ENCODE results near the gene B3GALT2. TPM values are rescaled to one million over a fixed set of nuclear protein-coding genes. Genes with fewer than 3 reads are reported as not detected.
"Not testable (repeated sequence)": the region's sequence is repeated elsewhere in the genome, so short reads cannot be mapped to it uniquely, and the experiment has no call there.

Gene B3GALT2
- polyA plus RNA-seq, 1 donor: 4.9 TPM

DNA sequence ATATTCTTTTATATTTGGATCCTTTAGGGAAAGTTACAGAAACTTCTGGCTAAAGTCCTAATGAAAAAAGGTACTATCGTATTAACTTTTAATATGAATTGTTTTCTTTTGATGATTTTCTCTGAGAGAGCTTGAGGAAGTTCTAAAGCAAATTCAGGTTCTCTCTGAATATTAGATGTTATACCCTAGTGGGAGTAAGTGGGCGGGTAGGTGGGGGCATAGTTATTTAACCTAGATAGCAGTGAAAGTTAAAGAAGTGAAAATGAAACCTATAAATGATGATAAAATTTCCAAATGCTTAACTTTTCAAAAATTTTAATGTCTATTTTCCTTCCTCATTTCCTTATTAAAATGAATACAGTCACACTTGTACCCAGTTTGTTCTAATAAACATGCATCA, 26.2 kb upstream of the B3GALT2 start:
- H3K4me1 ChIP-seq (ENCODE audit: control insufficient read depth, insufficient read depth, low read length): peaks cover 7% of the 10 kb centered on the region
- no CpG with 5 or more reads among the region's 2 CpGs for WGBS (ENCODE audit: insufficient coverage, low lambda C conversion rate)
- peaks cover 5% of the 10 kb centered on the region for H3K9me3 ChIP-seq (ENCODE audit: control insufficient read depth, low read depth, low read length)
- peaks cover 31% of the 10 kb centered on the region for H3K36me3 ChIP-seq (ENCODE audit: control insufficient read depth, insufficient read depth, low read length)
- no peak for DNase-seq
- peak overlapping the region; percentile 81 for H3K27ac ChIP-seq (ENCODE audit: low read length)
- no peaks in the 10 kb centered on the region for H3K27me3 ChIP-seq (ENCODE audit: control insufficient read depth, insufficient read depth, low read length)
- no peak overlapping the region for H3K4me3 ChIP-seq (ENCODE audit: low read length)

GRCh38 chr1:193211539-193211938, 25.1 kb upstream of the B3GALT2 start:
- Histone ChIP-seq H3K9me3 (ENCODE audit: control insufficient read depth, low read depth, low read length) (peaks cover 11% of the 10 kb centered on the region), H3K27ac (ENCODE audit: low read length) (peak overlapping the region; percentile 81)

DNA sequence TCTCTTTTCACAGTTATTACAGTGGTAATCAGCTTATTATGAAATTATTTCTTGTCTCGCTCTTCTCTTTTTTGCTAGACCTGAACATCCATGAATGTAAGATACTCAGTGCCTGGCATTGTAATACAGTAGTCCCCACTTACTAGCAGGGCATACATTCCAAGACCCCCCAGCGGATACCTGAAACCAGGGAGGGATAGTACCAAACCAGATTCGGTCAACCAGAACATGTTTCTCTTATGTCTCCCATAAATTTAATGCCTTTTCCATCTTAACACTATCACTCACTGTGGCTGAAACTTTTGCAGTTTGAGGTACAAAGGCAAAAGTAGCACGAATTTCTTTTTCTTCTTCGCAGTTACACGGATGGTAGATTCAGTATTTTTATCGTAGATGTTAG, 24.6 kb upstream of the B3GALT2 start:
- no peak for DNase-seq
- H3K27me3 ChIP-seq (ENCODE audit: control insufficient read depth, insufficient read depth, low read length): no peaks in the 10 kb centered on the region
- peak overlapping the region; percentile 81 for H3K27ac ChIP-seq (ENCODE audit: low read length)
- peaks cover 7% of the 10 kb centered on the region for H3K4me1 ChIP-seq (ENCODE audit: control insufficient read depth, insufficient read depth, low read length)
- peaks cover 22% of the 10 kb centered on the region for H3K36me3 ChIP-seq (ENCODE audit: control insufficient read depth, insufficient read depth, low read length)
- no peak overlapping the region for H3K4me3 ChIP-seq (ENCODE audit: low read length)
- peaks cover 12% of the 10 kb centered on the region for H3K9me3 ChIP-seq (ENCODE audit: control insufficient read depth, low read depth, low read length)
- WGBS (ENCODE audit: insufficient coverage, low lambda C conversion rate): 97% methylated on average over 4 of the region's 7 CpGs

More at GRCh38 chr1:193211539-193211938, 25.1 kb upstream of the B3GALT2 start:
- H3K4me3 ChIP-seq (ENCODE audit: low read length): no peak overlapping the region
- WGBS (ENCODE audit: insufficient coverage, low lambda C conversion rate): no CpG with 5 or more reads among the region's 1 CpG
- peaks cover 20% of the 10 kb centered on the region for H3K36me3 ChIP-seq (ENCODE audit: control insufficient read depth, insufficient read depth, low read length)
- DNase-seq: peak; percentile 56 to 80
- no peaks in the 10 kb centered on the region for H3K27me3 ChIP-seq (ENCODE audit: control insufficient read depth, insufficient read depth, low read length)
- H3K4me1 ChIP-seq (ENCODE audit: control insufficient read depth, insufficient read depth, low read length): peaks cover 7% of the 10 kb centered on the region

DNA sequence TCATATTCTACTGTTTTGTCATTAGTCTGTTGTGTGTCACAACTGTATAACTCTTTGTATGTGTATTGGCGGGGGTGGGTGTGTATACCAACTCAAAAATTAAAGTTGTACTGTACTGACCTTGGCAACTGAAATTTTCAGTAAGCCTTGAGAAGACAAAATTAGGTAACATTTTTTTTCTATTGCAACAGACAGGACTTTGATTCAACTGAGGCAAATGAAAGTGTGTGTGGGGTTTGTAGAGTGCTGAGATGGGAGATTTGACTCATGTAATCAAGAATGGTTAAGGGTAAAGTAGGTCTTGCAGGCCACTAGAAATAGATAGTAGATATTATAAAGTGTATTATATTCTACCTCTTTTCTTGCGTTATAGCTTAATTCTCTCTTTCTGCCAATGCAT, 14.6 kb upstream of the B3GALT2 start:
- Histone ChIP-seq H3K27me3 (ENCODE audit: control insufficient read depth, insufficient read depth, low read length) (no peaks in the 10 kb centered on the region), H3K4me3 (ENCODE audit: low read length) (no peak overlapping the region), H3K9me3 (ENCODE audit: control insufficient read depth, low read depth, low read length) (no peaks in the 10 kb centered on the region), H3K36me3 (ENCODE audit: control insufficient read depth, insufficient read depth, low read length) (peaks cover 5% of the 10 kb centered on the region), H3K4me1 (ENCODE audit: control insufficient read depth, insufficient read depth, low read length) (no peaks in the 10 kb centered on the region), H3K27ac (ENCODE audit: low read length) (no peak overlapping the region)
- peak; percentile 7 to 46 for DNase-seq
- no CpG with 5 or more reads among the region's 2 CpGs for WGBS (ENCODE audit: insufficient coverage, low lambda C conversion rate)

DNA sequence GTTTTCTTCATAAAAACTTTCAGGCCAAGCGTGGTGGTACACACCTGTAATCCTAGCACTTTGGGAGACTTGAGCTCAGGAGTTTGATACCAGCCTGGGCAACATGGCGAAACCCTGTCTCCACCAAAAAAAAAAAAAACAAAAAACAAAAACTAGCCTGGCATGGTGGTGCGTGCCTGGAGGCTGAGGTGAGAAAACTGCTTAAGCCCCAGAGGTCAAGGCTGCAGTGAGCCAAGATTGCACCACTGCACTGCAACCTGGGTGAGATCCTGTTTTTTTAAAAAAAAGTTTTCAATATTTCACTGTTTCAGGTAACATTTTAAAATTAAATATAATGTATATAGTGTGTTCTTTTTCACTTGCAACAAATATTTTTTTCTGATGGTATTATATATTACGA, 13.5 kb upstream of the B3GALT2 start:
- Histone ChIP-seq H3K4me1 (ENCODE audit: control insufficient read depth, insufficient read depth, low read length) (no peaks in the 10 kb centered on the region), H3K9me3 (ENCODE audit: control insufficient read depth, low read depth, low read length) (no peaks in the 10 kb centered on the region), H3K4me3 (ENCODE audit: low read length) (no peak overlapping the region), H3K27ac (ENCODE audit: low read length) (no peak overlapping the region), H3K27me3 (ENCODE audit: control insufficient read depth, insufficient read depth, low read length) (no peaks in the 10 kb centered on the region), H3K36me3 (ENCODE audit: control insufficient read depth, insufficient read depth, low read length) (no peaks in the 10 kb centered on the region)
- 100% methylated on average over 2 of the region's 4 CpGs for WGBS (ENCODE audit: insufficient coverage, low lambda C conversion rate)
- no peak for DNase-seq

GRCh38 chr1:193192586-193192985, 6.2 kb upstream of the B3GALT2 start:
- Histone ChIP-seq H3K27me3 (ENCODE audit: control insufficient read depth, insufficient read depth, low read length) (no peaks in the 10 kb centered on the region), H3K4me1 (ENCODE audit: control insufficient read depth, insufficient read depth, low read length) (peaks cover 19% of the 10 kb centered on the region), H3K27ac (ENCODE audit: low read length) (no peak overlapping the region), H3K9me3 (ENCODE audit: control insufficient read depth, low read depth, low read length) (peaks cover 14% of the 10 kb centered on the region), H3K4me3 (ENCODE audit: low read length) (no peak overlapping the region), H3K36me3 (ENCODE audit: control insufficient read depth, insufficient read depth, low read length) (peaks cover 6% of the 10 kb centered on the region)
- no CpG with 5 or more reads among the region's 8 CpGs for WGBS (ENCODE audit: insufficient coverage, low lambda C conversion rate)
- DNase-seq: no peak

DNA sequence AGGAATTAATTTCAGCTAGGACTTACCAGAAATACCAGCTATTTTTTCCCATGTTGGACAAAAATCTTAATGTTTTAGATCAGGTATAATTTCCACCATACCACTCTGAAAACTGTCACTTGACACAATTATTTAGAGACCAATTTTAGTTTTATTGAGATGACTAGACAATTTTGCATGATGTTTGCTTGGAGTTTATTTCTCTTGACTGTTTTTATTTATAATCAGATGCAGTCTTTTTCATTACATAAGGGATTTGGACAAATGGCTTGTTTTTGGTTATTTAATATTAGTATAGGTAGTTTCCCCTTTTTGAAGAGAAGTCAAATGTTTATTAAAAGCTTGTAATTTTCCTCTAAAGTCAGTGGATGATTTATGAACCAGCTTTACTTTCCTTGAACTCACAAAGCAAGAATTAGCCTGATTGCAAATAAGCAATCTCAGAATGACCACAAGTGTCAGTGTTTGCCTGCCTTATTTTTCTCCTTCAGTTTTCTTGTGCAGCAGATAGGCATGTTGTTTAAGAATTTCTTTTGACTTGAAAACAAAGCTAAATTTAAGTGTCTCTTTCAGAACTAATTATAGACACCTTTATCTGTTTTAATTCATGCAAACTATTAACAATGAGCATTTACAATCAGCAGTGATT, 3.8 kb upstream of the B3GALT2 start:
- H3K9me3 ChIP-seq (ENCODE audit: control insufficient read depth, low read depth, low read length): peaks cover 14% of the 10 kb centered on the region
- peak overlapping the region; percentile 91 for H3K27ac ChIP-seq (ENCODE audit: low read length)
- H3K4me3 ChIP-seq (ENCODE audit: low read length): no peak overlapping the region
- H3K4me1 ChIP-seq (ENCODE audit: control insufficient read depth, insufficient read depth, low read length): peaks cover 28% of the 10 kb centered on the region
- peak; percentile 23 to 53 for DNase-seq
- H3K36me3 ChIP-seq (ENCODE audit: control insufficient read depth, insufficient read depth, low read length): peaks cover 6% of the 10 kb centered on the region
- H3K27me3 ChIP-seq (ENCODE audit: control insufficient read depth, insufficient read depth, low read length): no peaks in the 10 kb centered on the region

- Histone ChIP-seq H3K4me3 (ENCODE audit: low read length) (no peak overlapping the region), H3K27me3 (ENCODE audit: control insufficient read depth, insufficient read depth, low read length) (no peaks in the 10 kb centered on the region), H3K9me3 (ENCODE audit: control insufficient read depth, low read depth, low read length) (peaks cover 14% of the 10 kb centered on the region), H3K27ac (ENCODE audit: low read length) (peak overlapping the region; percentile 91), H3K4me1 (ENCODE audit: control insufficient read depth, insufficient read depth, low read length) (peaks cover 28% of the 10 kb centered on the region), H3K36me3 (ENCODE audit: control insufficient read depth, insufficient read depth, low read length) (peaks cover 6% of the 10 kb centered on the region)
- peak in 1 of 2 donors; percentile 8 for DNase-seq
- WGBS (ENCODE audit: insufficient coverage, low lambda C conversion rate): no CpG with 5 or more reads among the region's 3 CpGs
Observed at GRCh38 chr1:193189442-193190095, 3.2 kb upstream of the B3GALT2 start.

DNA sequence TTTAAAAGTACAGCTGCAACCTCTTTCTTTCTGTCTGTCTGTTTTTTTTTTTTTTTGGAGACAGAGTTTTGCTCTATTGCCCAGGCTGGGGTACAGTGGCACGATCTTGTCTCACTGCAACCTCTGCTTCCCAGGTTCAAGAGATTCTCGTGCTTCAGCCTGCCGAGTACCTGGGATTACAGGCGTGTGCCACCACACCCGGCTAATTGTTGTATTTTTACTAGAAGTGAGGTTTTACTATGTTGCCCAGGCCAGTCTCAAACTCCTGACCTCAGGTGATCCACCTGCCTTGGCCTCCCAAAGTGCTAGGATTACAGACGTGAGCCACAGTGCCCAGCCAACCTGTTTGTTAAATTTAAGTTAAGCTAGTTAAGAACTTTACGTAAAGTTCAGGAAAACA, 2.5 kb upstream of the B3GALT2 start:
- not testable (repeated sequence) for H3K36me3 ChIP-seq (ENCODE audit: control insufficient read depth, insufficient read depth, low read length); H3K27me3 ChIP-seq (ENCODE audit: control insufficient read depth, insufficient read depth, low read length); H3K4me3 ChIP-seq (ENCODE audit: low read length)
- Histone ChIP-seq H3K9me3 (ENCODE audit: control insufficient read depth, low read depth, low read length) (peaks cover 14% of the 10 kb centered on the region), H3K4me1 (ENCODE audit: control insufficient read depth, insufficient read depth, low read length) (peaks cover 28% of the 10 kb centered on the region), H3K27ac (ENCODE audit: low read length) (peak overlapping the region; percentile 91)
- peak in 1 of 2 donors; percentile 39 for DNase-seq
- 89% methylated on average over 1 of the region's 7 CpGs for WGBS (ENCODE audit: insufficient coverage, low lambda C conversion rate)

DNA sequence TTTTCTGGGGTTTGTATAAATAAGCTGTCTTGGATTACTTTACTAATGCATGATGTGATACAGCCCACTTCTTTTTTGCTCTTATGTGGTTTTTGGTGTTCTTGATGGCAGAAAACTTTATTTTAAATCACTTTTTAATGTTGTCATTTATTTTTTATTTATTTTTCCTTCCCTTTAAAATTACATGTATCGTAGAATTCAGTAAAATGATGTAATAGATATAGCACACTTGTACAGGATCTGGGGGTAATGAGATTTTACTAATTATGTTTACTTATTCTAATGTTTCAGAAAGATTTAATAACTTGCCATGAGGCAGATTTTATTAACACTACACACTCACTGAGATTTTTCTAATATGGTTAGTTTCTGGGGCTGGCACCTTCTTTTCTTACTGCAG, 701 bp upstream of the B3GALT2 start:
- peaks cover 28% of the 10 kb centered on the region for H3K4me1 ChIP-seq (ENCODE audit: control insufficient read depth, insufficient read depth, low read length)

DNA sequence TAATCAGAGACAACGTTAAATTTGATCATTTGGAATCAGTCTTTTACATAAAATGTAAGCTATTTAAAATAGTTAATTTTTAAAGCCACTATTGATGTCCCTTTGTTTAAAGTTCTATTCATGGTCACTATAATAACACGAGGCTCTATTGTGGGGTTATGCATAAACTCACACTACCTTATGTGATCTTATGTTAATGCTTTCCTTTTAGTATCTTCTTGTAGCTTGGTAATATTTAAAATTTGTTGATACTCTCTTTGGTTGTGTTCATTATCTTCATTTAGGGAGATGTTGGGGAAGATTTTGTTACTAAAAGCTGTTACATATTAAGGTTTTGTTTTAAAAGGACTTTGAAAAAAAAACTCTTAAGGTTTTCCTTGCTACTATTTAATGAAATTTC, 1.2 kb downstream of the B3GALT2 start:
- no peaks in the 10 kb centered on the region for H3K27me3 ChIP-seq (ENCODE audit: control insufficient read depth, insufficient read depth, low read length)
- no peaks in the 10 kb centered on the region for H3K9me3 ChIP-seq (ENCODE audit: control insufficient read depth, low read depth, low read length)
- peak overlapping the region; percentile 91 for H3K27ac ChIP-seq (ENCODE audit: low read length)
- WGBS (ENCODE audit: insufficient coverage, low lambda C conversion rate): no CpG with 5 or more reads among the region's 2 CpGs
- H3K36me3 ChIP-seq (ENCODE audit: control insufficient read depth, insufficient read depth, low read length): no peaks in the 10 kb centered on the region
- peaks cover 24% of the 10 kb centered on the region for H3K4me1 ChIP-seq (ENCODE audit: control insufficient read depth, insufficient read depth, low read length)
- no peak for DNase-seq
- H3K4me3 ChIP-seq (ENCODE audit: low read length): peak overlapping the region; percentile 35

More for the DNA sequence above, 701 bp upstream of the B3GALT2 start:
- Histone ChIP-seq H3K9me3 (ENCODE audit: control insufficient read depth, low read depth, low read length) (peaks cover 1% of the 10 kb centered on the region), H3K27ac (ENCODE audit: low read length) (peak overlapping the region; percentile 91), H3K27me3 (ENCODE audit: control insufficient read depth, insufficient read depth, low read length) (no peaks in the 10 kb centered on the region), H3K36me3 (ENCODE audit: control insufficient read depth, insufficient read depth, low read length) (no peaks in the 10 kb centered on the region), H3K4me3 (ENCODE audit: low read length) (no peak overlapping the region)
- no peak for DNase-seq
- WGBS (ENCODE audit: insufficient coverage, low lambda C conversion rate): 71% methylated on average over 1 of the region's 1 CpG
